ENCODE data around the gene VMO1. TPM values are rescaled to one million over a fixed set of nuclear protein-coding genes. Genes with fewer than 3 reads are reported as not detected.
A peak's percentile ranks its signal among the peaks of the same experiment; 100 is the strongest.

The VMO1 gene
- total and polyA plus RNA-seq, 5 experiments from 2014 or later: 0.60 TPM; not detected in 4

- POLR2A ChIA-PET: interaction anchor here (2.0 kb wide), 1 partner anchor 45 kb away, joined by 4 read pairs; no protein-coding TSS in a partner anchor
Measured at GRCh38 chr17:4744999-4745969, 40.9 kb downstream of the VMO1 start.

GRCh38 chr17:4743898-4744297, 42.3 kb downstream of the VMO1 start:
- Mint-ChIP-seq H3K4me1 (peaks cover 18 to 35% (median 30%) of the 10 kb centered on the region in 4 donors), H3K36me3 (no peaks in the 10 kb centered on the region), H3K9me3 (no peaks in the 10 kb centered on the region), H3K27ac (peak overlapping the region in 1 of 10 donors; percentile 38), H3K4me3 (no peak overlapping the region), H3K27me3 (peaks cover 0 to 16% (median 6%) of the 10 kb centered on the region in 5 donors)
- ATAC-seq (no peak), DNase-seq (no peak)
- POLR2A ChIA-PET: interaction anchor here (1.0 to 1.2 kb wide), 2 partner anchors 25 to 34 kb away, joined by 3 to 4 read pairs; partner anchors contain the start of gene ARRB2

More at GRCh38 chr17:4744999-4745969, 40.9 kb downstream of the VMO1 start:
- ATAC-seq: no peak
- no peak for DNase-seq
- H3K27me3 Mint-ChIP-seq: peaks cover 0 to 13% (median 6%) of the 10 kb centered on the region in 5 donors
- peaks cover 13 to 27% (median 26%) of the 10 kb centered on the region in 4 donors for H3K4me1 Mint-ChIP-seq
- no peaks in the 10 kb centered on the region for H3K36me3 Mint-ChIP-seq
- H3K27ac Mint-ChIP-seq: peak overlapping the region in 3 of 10 donors; percentile 52 to 83 (median 77)
- peak overlapping the region in 4 of 10 donors; percentile 12 to 43 (median 30) for H3K4me3 Mint-ChIP-seq
- no peaks in the 10 kb centered on the region for H3K9me3 Mint-ChIP-seq

DNA sequence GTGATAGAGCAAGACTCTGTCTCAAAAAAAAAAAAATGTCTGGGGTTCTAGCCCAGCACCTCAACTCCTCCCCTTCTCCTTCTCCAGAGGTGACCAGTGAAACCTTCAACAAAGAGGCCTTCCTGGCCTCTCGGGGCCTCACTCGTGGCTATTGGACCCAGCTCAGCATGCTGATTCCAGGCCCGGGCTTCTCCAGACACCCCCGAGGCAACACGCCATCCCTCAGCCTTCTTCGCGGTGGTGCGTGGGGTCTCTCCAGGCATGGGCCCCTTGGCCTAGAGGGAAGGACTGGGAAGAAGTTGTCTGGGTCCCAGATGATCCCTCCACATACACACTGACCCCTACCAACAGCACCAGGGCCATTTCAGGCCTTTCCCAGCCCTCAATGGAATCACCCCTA, 42.9 kb downstream of the VMO1 start:
- no peaks in the 10 kb centered on the region for H3K9me3 Mint-ChIP-seq
- POLR2A ChIA-PET: interaction anchor here (0.6 to 0.7 kb wide), 2 partner anchors 19 to 39 kb away, joined by 3 read pairs; no protein-coding TSS in a partner anchor
- peaks cover 22 to 35% (median 31%) of the 10 kb centered on the region in 4 donors for H3K4me1 Mint-ChIP-seq
- H3K4me3 Mint-ChIP-seq: peak overlapping the region in 1 of 10 donors; percentile 29
- H3K27me3 Mint-ChIP-seq: peaks cover 0 to 16% (median 6%) of the 10 kb centered on the region in 5 donors
- peak overlapping the region in 2 of 10 donors; percentile 20 to 41 for H3K27ac Mint-ChIP-seq
- H3K36me3 Mint-ChIP-seq: no peaks in the 10 kb centered on the region
- ATAC-seq: no peak
- DNase-seq: no peak

GRCh38 chr17:4742629-4743028, 43.5 kb downstream of the VMO1 start:
- POLR2A ChIA-PET: no interaction called here
- Mint-ChIP-seq H3K27me3 (peaks cover 0 to 16% (median 6%) of the 10 kb centered on the region in 5 donors), H3K9me3 (no peaks in the 10 kb centered on the region), H3K4me1 (peaks cover 17 to 31% (median 27%) of the 10 kb centered on the region in 4 donors), H3K4me3 (peak overlapping the region in 1 of 10 donors; percentile 29), H3K27ac (peak overlapping the region in 2 of 10 donors; percentile 9 to 40), H3K36me3 (no peaks in the 10 kb centered on the region)
- DNase-seq: no peak
- no peak for ATAC-seq

DNA sequence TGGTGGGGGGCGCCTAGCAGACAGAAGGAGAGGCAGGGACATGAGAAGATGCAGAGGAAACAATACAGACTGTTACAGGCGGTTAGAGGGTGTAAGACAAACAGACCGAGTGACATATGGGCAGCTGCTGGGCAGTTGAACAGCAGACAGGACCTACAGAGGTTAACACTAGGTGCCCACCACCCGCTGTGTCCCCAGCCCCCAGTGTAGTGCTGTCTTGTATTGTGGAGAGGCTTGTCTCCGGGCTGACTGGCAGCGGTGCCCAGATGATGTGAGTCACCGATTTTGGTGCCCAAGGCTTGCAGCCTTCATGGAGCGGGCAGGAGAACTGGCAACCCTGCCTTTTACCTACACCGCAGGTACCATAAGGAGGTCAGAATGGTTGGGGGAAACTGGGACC, 44.0 kb downstream of the VMO1 start:
- H3K27ac Mint-ChIP-seq: peak overlapping the region in 2 of 10 donors; percentile 29 to 31
- ATAC-seq (no peak), DNase-seq (no peak)
- POLR2A ChIA-PET: interaction anchor here (1.1 kb wide), 1 partner anchor 32 kb away, joined by 5 read pairs; no protein-coding TSS in a partner anchor
- peaks cover 0 to 16% (median 6%) of the 10 kb centered on the region in 5 donors for H3K27me3 Mint-ChIP-seq
- H3K9me3 Mint-ChIP-seq: no peaks in the 10 kb centered on the region
- peaks cover 17 to 29% (median 23%) of the 10 kb centered on the region in 4 donors for H3K4me1 Mint-ChIP-seq
- H3K4me3 Mint-ChIP-seq: peak overlapping the region in 1 of 10 donors; percentile 34
- H3K36me3 Mint-ChIP-seq: no peaks in the 10 kb centered on the region

DNA sequence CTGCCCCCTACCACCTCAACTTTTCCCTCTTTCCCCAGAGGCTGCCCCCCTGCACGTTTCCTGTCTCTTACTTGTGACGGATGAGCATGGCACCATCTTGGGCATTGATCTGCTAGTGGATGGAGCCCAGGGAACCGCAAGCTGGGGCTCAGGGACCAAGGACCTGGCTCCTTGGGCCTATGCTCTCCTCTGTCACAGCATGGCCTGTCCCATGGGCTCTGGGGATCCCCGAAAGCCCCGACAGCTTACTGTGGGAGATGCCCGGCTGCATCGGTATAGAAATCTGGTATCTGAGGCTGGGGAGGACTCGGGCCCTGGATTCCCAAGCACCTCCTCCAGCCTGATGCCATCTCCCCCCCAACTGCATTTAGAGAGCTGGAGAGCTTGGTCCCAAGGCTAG, 44.6 kb downstream of the VMO1 start:
- ATAC-seq (no peak), DNase-seq (no peak)
- Mint-ChIP-seq H3K4me1 (peaks cover 17 to 29% (median 19%) of the 10 kb centered on the region in 4 donors), H3K9me3 (no peaks in the 10 kb centered on the region), H3K27me3 (peaks cover 0 to 16% (median 6%) of the 10 kb centered on the region in 5 donors), H3K27ac (peak overlapping the region in 4 of 10 donors; percentile 31 to 79 (median 59)), H3K36me3 (no peaks in the 10 kb centered on the region), H3K4me3 (peak overlapping the region in 6 of 10 donors; percentile 15 to 81 (median 32))
- POLR2A ChIA-PET: interaction anchor here (1.1 to 1.6 kb wide), 2 partner anchors 32 to 48 kb away, joined by 3 to 5 read pairs; no protein-coding TSS in a partner anchor

DNA sequence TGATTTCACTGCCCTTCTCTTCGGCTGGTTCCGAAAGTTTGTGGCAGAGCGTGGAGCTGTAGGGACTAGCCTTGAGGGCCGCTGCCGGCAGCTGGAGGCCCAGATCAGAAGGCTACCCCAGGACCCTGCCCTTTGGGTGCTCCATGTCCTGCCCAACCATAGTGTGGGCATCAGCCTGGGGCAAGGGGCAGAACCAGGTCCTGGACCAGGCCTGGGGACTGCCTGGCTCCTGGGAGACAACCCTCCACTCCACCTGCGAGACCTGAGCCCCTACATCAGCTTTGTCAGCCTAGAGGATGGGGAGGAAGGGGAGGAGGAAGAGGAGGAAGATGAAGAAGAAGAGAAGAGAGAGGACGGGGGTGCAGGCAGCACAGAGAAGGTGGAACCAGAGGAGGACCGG, 45.6 kb downstream of the VMO1 start:
- DNase-seq (no peak), ATAC-seq (no peak)
- Mint-ChIP-seq H3K9me3 (no peaks in the 10 kb centered on the region), H3K27ac (peak overlapping the region in 9 of 10 donors; percentile 77 to 93 (median 90)), H3K4me3 (peak overlapping the region; percentile 76 to 90 (median 86)), H3K4me1 (peaks cover 18 to 29% (median 21%) of the 10 kb centered on the region in 4 donors), H3K27me3 (peaks cover 0 to 16% (median 6%) of the 10 kb centered on the region in 5 donors), H3K36me3 (no peaks in the 10 kb centered on the region)
- POLR2A ChIA-PET: interaction anchor here (0.7 to 1.6 kb wide), 2 partner anchors 49 to 1228 kb away, joined by 3 to 4 read pairs; no protein-coding TSS in a partner anchor

DNA sequence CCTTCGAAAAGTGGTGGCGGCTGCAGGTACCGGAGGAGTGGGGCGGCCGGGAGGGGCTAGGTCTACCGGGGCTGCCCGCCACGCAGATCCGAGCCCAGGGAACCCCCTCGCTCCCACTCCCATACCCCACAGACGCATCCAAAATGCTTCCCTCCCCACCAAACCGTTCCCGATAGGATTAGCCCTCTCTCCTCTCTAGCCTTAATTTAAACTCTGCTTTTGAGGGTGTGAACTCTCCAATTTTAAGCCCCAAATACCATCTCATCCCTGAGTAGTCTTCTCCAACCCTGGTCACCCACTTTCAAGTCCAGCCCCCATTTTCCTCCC, 46.2 kb downstream of the VMO1 start:
- ATAC-seq (no peak), DNase-seq (no peak)
- Mint-ChIP-seq H3K4me1 (peaks cover 15 to 25% (median 23%) of the 10 kb centered on the region in 4 donors), H3K27ac (peak overlapping the region; percentile 77 to 93 (median 90)), H3K36me3 (no peaks in the 10 kb centered on the region), H3K4me3 (peak overlapping the region; percentile 76 to 90 (median 86)), H3K27me3 (peaks cover 0 to 13% (median 6%) of the 10 kb centered on the region in 5 donors), H3K9me3 (no peaks in the 10 kb centered on the region)
- POLR2A ChIA-PET: interaction anchor here (1.6 to 2.4 kb wide), 3 partner anchors 25 to 50 kb away, joined by 3 to 24 read pairs (median 8); partner anchors contain the start of gene ARRB2

DNA sequence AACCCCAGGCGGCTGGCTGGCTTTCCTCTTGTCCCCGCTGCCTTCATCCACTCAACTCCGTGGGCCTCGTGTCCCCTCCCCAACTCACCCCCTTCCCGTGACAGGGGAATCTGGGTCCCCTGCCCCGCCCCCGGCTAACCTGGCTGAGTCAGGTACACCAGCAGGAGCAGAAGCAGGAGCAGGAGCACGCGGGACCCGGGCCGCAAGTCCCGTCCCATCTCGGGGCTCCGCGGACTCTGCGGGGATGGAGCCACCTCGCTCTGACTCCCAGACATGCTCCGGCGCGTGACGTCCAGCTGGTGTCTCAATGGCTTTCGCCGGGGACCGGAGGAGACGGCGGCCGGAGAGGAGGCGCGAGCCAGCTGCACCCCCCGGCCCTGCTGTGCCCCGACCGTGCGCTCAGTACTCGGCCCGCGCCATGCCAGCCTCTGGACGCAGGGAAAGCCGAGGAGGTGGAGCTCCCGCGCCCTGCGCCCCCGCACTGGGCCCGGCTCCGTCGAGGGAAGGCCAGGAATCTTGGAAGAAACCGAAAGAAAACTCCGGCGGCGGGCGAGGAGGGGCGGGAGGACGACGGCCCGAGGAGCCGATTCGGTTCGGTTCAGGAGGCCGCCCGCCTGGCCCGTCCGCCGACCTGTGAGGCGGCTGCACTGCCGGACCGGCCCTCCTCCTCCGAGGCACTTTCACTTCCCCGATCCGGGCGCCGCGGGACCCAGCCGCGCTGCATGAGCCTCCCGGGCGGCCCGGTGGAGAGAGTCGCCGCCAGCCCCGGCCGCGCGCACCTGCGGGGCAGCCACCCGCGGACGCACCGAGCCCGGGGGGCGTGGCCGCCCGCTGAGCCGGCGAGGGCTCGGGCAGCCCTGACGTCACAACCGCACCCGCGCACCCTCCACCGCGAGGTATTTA, 46.8 kb downstream of the VMO1 start, which contains the start of the genes CXCL16 and ZMYND15:
Gene CXCL16, minus strand, starts transcription at position 807 of the 903 bp plus-strand sequence. Its CDS starts 589 bp downstream, at position 218.
Gene ZMYND15, plus strand, starts transcription at position 712 of the 903 bp plus-strand sequence. CDS start 716 bp downstream, outside the sequence.
- H3K36me3 Mint-ChIP-seq: no peaks in the 10 kb centered on the region
- H3K4me3 Mint-ChIP-seq: peak within 1 kb of the TSS; percentile 83 to 94 (median 90)
- peaks cover 17 to 30% (median 22%) of the 10 kb centered on the region in 4 donors for H3K4me1 Mint-ChIP-seq
- no peaks in the 10 kb centered on the region for H3K9me3 Mint-ChIP-seq
- H3K27ac Mint-ChIP-seq: peak within 1 kb of the TSS; percentile 86 to 98 (median 94)
- ATAC-seq (peak; percentile 72), DNase-seq (peak; percentile 50 to 83 (median 70))
- POLR2A ChIA-PET: interaction anchor here (0.5 to 2.4 kb wide), 8 partner anchors 9 to 596 kb away, joined by 3 to 24 read pairs (median 5); partner anchors contain the start of genes ARRB2, CYB5D2 and ZZEF1
- H3K27me3 Mint-ChIP-seq: peaks cover 0 to 13% (median 6%) of the 10 kb centered on the region in 5 donors

DNA sequence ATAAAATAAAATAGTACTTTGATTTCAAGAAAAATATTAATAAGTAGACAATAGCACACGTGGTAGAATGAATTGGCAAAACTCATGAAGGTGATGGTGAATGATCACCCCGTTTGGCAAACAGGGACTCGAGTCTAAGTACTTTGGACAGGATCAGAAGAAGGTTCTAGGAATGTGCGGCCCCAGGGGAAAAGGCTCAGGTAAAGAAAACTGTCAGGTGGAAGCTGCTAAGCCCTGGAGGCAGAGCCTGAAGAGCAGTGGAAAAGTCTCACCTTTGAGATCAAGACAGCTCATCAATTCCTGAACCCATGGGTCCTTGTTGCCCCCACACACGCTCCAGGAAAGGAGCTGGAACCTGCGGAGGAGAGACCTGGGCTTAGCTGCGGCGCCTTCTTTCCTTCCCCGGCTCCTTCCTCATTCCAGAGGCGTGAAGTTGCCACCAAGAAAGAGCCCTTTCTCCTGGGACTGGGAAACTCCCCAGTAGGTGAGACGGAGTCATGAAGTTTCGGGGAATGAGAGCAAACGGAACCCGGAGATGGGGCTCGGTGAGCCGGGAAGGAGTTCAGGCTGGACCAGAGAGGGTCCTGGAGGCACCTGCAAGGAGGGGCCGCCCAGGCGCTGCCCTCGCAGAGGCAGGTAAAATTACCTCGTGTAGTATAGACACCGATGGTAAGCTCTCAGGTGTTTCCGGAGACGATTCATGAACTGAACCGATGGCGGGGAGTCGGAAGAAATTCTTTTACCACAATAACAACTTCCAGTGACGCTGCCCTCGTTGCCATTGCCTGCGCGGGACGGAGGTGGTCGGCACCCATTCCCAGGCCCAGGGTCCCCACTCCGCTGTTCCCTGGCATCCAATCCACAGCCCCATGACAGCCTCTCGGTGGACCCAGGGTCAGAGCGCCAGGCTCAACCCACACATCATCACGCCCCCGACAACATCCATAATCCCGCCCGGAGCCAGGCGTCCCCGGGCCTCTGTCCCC, 47.7 kb downstream of the VMO1 start:
- Mint-ChIP-seq H3K9me3 (no peaks in the 10 kb centered on the region), H3K4me1 (peaks cover 20 to 39% (median 23%) of the 10 kb centered on the region in 4 donors), H3K4me3 (peak overlapping the region; percentile 83 to 94 (median 90)), H3K27ac (peak overlapping the region; percentile 53 to 98 (median 94)), H3K27me3 (peaks cover 0 to 13% (median 6%) of the 10 kb centered on the region in 5 donors), H3K36me3 (no peaks in the 10 kb centered on the region)
- ATAC-seq (peak; percentile 57 to 67), DNase-seq (peak in 7 of 10 donors; percentile 15 to 66 (median 45))
- POLR2A ChIA-PET: interaction anchor here (0.5 to 2.4 kb wide), 8 partner anchors 8 to 595 kb away, joined by 3 to 24 read pairs (median 5); partner anchors contain the start of genes ARRB2, CYB5D2 and ZZEF1
